CD4-positive, alpha-beta T cell treated with Interleukin-2 at 100 ng/mL for 4 hours (primary cell): ENCODE data around the gene ZBTB32.

Experiments
- DNase-seq: peaks from one replicate; pipeline ENCODE4 v3.0.0-alpha.2; 2020; ENCODE audit warnings: low spot score

The ZBTB32 gene

DNA sequence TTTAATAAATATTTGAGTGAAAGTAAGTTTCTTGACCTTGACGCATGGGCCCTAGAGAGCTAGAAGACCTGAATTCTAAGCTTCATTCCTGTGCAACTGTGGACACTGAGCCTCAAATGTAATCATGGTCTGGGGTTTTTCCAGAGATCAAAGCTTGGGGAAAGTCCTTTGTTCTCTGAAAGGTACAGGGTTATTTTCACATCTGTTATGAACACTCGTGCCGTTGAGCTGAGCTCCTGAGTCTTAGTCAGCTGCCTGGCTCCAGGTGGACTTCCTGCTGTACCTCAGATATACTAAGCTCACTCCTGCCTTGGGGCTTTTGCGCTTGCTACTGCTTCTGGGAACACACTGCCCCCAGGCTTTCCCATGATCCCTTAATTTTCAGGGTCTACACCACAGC is 7.5 kb upstream of the ZBTB32 start:
- no peak for DNase-seq

DNA sequence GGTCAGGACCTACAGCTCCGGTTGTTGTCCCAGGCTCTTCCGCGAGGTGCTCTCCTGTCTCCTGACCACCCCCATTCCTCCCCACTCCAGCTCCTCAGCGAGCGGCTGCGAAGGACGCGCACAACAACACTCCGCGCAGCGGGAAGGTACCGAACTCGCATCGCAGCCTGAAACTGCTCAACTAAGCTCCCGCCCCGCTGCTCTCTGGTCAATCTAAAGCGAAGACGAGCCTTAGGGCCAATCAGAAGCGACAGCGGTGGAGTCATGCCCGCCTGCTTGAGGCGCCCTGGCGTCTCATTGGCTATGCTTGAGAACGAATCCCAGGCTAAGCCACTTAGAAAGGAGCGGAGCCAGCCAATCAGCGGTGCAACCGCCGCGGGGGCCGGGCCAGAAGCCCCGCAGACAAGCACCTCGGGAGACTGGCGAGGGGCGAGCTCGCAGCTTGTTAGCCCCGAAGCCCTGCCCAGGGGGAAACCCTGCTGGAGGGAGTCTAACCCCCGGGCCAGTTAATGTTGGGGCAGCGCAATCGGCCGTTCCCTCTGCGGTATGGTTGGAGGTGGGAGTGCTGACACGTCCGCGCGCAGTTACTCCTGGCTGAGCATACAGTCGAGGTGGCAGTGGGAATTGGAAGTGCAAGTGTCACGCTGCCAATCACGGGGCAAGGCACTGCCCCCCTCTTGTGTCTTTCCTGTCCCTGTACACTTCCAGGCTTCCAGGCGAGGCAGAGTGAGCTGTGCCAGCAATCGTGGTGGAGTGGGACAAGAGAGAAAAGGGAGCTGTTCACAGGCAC is 1.9 kb upstream of the ZBTB32 start:
- DNase-seq: peak; percentile 96

DNA sequence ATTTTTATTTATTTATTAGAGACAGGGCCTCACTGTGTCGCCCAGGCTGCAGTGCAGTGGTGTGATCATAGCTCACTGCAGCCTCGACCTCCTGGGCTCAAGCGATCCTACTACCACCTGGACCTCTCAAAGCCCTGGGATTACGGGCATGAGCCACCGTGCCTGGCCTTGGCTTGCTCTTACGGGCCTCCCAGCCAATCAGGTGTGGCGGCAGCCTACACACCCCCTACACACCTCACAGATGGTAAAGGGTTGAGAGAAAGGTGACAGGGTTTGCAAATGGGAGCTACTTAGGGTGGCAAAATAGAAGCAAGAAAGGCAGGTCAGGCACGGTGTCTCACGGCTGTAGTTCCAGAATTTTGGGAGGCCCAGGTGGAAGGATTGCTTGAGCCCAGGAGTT is 1.0 kb upstream of the ZBTB32 start:
- no peak for DNase-seq

DNA sequence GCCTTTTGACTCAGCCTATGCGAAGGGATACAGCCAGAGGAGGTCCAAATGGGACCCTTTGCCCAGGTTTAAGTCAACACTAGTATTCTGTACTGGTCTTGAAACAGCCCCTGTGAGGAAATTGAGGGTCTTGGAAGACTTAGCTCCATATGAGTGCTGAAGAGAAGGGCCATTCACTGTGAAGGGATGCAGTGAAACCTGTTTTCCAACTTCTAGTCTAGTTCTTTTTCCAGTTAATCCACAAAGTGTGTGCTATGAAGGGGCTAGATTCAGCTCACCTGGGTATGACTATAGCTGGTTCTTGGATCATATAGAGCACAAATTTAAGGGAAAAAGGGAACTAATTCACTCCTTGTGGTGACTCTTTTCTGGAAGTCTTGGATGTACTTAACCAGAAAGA is 4.0 kb downstream of the ZBTB32 start:
- DNase-seq: no peak

DNA sequence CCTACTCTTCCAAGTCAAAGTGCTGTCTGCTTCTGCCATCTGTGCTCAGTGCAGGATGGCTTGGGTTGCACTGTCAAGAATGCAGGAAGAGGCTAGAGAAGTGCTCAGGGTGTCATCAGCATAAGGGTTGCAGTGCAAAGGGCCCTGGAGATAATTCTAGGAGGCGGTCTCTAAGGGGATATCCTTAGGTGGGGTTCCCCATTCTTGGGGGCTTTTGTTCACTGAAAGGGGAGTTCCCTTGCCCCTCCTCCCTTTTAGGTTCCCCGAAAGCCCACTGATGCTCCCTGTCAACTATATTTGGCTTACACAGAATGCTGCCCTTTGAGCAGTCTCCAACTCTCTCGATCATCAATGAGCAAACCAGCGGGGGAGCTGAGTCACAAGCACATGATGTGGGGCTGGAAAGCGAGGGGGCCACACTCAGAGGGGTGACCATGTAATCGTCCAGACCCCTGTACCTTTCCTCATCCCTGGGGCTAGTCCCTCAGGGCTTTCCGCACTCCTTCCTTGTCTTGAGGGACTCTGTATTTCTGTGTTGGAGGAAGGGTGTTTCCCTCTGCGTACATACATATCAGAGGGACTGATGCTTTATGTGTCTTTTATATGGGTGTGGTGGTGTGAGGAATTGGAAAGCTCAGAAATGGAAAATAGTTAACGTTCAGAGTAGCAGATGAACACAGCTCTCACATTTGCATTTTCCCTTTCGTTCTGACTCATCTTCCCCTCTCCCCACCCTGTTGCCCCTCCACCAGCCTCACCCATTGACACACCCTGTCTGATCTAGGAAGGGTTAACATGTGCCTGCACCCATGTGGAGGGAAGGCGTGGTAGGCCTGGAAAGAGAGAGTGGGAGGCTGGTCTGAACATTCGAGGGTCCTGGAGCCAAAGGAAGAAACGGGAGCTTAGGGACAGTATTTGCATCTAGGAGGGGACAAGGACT is 6.7 kb downstream of the ZBTB32 start:
- peak; percentile 71 for DNase-seq

DNA sequence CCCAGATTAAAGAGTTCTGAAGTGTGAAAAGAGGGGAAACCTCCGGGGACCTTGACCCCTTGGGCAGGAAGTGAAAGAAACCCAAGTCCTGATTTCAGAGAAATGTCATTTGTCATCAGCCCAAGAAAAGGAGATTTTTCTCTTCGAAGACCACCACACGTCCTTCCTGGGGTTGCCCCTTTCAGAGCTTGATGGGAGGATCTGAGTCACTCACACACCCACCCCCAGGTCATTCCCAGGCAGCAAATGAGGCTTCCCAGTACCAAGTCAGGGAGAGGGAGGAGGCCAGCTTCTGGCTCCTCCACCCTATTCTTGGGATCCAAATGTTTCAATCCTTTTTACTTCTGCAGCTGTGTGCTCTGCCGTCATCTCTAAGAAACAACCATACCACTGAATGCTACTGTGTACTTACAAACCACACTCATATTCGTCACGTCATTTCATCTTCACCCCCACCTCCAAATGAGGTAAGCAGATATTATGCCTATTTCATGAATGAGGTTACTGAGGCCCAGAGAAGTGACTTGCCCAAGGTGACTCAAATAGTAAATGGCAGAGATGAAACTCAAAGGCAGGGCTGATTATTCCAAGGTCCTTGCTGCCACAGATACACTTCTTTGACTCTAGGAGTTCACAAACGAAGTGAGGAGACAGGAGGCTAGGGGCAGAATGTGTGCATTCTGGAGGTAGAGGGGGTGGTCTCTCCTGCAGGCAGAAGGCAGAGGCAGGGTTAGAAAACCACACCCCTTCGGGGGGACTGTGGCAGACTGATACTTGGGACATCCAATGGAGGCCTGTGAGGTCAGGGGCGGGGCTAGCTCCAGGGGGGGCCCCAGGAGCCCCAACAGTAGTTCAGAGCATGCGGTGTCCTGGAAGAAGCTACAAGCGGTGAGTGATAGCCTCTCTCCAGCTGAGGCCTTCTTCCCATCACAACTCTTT is 8.5 kb downstream of the ZBTB32 start:
- DNase-seq: peak; percentile 74

DNA sequence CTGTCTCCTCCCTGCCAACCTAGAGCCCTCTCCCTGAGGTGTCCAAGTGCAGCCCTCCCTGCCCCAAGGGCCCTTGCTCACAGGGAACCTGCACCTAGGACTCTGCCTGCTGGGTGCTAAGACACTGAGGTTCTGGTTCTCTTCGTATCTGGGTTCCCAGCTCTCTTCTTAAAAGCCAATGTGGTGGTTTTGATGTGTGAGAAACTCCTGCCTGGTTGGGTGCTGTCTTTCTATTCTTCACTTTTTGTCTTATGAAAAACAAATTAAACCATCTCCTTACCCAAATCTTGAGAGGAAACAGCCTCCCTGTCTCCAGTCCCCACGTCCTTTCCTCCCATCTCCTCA is 9.1 kb downstream of the ZBTB32 start:
- no peak for DNase-seq

DNA sequence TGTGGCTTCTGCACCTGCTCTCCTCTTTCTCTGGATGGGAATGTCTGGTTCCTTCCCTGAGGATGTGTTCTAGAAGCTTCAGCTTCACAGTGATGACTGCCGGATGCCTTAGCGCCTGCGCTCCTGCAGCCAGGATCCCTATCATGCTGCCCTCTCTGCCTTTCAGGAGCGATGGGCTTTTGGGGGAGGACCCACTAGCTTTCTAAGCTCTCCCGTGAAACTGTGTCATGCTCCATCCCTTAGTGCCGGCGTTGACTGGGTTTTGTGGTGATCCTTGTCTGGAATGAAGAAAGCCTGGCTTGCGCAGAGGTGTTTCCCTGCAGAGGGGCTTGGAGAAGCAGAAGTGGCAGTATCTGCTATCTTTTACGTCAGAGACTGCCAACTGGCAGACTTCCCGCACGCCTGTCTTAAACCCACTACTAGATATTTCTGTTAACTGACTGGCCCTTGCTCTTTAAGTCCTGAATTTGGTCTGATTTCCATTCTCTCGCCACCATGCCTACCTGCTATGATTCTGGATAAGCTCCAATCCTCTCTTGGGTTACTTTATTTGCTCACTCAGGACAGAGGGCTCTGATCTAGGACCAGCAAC is 9.6 kb downstream of the ZBTB32 start:
- no peak for DNase-seq

DNA sequence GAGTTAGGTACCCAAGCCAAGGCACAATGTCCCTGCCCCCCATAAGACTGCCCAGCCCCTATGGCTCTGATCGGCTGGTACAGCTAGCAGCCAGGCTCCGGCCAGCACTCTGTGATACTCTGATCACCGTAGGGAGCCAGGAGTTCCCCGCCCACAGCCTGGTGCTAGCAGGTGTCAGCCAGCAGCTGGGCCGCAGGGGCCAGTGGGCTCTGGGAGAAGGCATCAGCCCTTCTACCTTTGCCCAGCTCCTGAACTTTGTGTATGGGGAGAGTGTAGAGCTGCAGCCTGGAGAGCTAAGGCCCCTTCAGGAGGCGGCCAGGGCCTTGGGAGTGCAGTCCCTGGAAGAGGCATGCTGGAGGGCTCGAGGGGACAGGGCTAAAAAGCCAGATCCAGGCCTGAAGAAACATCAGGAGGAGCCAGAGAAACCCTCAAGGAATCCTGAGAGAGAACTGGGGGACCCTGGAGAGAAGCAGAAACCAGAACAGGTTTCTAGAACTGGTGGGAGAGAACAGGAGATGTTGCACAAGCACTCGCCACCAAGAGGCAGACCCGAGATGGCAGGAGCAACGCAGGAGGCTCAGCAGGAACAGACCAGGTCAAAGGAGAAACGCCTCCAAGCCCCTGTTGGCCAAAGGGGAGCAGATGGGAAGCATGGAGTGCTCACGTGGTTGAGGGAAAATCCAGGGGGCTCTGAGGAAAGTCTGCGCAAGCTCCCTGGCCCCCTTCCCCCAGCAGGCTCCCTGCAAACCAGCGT is 10.4 kb downstream of the ZBTB32 start:
- no peak for DNase-seq

DNA sequence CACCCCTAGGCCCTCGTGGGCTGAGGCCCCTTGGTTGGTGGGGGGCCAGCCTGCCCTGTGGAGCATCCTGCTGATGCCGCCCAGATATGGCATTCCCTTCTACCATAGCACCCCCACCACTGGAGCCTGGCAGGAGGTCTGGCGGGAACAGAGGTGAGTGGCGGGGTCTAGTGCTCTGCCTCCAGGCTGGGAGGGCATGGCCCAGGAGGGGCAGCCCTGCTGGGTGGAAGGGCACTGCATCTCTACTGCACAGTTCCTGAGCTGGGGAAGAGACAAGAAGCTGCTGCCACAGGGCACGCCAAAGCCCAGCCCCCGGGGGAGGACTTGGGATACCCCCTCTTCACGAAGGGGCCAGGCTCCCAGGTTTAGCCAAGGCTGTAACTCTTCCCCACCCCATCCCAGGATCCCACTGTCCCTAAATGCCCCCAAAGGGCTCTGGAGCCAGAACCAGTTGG is 11.0 kb downstream of the ZBTB32 start:
- no peak for DNase-seq

DNA sequence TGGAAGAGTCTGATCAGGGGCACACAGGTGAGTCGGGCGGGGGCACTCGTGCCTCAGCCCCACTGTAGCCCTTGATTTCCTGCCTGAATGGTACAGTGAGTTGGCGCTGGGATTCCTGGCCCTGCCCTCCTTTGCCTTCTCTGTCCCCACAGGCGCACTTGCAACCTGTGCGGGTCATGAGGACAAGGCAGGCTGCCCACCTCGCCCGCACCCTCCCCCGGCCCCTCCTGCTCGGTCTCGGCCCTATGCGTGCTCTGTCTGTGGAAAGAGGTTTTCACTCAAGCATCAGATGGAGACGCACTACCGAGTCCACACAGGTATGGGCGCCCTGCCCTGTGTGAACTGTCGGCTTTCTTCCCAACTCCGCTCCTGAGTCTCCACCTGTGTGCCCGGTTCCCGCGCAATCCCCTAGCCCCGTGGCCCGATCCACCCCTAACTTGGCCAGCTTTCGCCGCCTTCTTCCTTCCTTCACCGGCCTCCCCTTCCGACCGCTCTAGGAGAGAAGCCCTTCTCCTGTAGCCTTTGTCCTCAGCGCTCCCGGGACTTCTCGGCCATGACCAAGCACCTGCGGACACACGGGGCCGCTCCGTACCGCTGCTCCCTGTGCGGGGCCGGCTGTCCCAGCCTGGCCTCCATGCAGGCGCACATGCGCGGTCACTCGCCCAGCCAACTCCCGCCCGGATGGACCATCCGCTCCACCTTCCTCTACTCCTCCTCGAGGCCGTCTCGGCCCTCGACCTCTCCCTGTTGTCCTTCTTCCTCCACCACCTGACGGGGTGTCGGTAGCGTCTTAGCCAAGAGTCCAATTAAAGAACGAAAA is 11.8 kb downstream of the ZBTB32 start:
- no peak for DNase-seq

DNA sequence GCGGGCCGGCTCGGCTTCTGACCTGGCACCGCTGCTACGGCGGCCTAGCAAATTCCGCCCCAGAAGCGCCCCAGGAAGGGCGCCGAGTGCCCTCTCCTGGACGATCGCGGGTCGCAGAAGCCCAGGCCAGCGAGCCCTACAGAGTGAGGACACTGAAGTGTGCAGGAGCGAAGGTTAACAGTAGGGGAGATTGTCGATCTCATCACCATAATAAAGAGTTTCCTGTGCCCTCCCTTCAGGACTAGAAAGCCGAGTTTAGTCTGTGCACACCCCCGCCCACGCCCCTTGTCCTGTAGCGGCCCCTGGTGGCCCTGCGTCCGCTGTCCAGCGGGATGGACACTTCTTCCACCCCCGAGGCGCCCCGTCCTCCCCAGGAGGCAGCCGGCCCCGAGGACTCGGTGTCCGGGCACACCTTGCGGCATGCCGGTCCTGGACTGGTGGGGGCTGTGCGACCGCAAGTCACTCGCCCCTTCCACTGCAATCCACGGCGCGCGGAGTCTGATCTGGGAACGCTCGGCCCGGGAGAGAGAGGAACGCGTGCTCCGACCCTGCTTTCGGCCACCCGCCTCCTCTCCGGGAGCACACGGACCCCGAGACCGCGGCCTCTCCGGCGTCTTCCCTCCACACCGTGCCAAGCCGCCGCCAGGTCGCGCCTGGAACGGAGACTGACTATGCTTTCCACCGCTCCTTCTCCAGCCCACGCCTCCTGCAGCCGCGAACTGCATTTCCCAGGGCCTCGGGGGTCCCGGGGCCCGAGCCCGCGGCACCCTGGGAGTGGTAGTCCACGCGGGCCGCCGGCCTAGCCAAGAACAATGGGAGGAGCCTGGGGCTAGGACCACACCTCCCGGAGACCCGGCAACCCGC is 12.7 kb downstream of the ZBTB32 start:
- peak; percentile 98 for DNase-seq

DNA sequence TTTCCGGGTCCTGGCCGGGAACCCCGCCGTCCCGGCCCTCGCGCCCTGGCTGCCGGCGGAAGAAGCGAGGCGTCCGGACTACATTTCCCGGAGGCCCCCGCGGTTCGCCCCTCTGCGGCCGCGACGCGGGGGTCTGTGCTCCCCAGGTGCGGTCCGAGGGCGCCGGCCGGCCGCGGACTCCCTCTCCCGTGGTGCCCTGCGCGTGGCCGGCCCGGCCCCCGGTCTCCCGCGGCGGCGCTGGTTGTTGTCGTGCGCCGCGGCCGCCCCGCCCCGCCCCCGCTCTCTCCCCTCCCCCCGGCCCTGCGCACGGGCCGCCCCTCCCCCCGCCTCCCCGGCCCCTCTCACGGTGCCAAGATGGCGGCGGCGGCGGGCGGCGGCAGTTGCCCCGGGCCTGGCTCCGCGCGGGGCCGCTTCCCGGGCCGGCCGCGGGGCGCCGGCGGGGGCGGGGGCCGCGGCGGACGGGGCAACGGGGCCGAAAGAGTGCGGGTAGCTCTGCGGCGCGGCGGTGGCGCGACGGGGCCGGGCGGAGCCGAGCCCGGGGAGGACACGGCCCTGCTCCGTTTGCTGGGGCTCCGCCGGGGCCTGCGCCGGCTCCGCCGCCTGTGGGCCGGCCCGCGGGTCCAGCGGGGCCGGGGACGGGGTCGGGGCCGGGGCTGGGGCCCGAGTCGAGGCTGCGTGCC is 13.4 kb downstream of the ZBTB32 start, which contains the start of gene KMT2B:
Gene KMT2B, plus strand, starts transcription at position 339 of the 680 bp plus-strand sequence. Its CDS starts 16 bp downstream, at position 355.
- no peak for DNase-seq

DNA sequence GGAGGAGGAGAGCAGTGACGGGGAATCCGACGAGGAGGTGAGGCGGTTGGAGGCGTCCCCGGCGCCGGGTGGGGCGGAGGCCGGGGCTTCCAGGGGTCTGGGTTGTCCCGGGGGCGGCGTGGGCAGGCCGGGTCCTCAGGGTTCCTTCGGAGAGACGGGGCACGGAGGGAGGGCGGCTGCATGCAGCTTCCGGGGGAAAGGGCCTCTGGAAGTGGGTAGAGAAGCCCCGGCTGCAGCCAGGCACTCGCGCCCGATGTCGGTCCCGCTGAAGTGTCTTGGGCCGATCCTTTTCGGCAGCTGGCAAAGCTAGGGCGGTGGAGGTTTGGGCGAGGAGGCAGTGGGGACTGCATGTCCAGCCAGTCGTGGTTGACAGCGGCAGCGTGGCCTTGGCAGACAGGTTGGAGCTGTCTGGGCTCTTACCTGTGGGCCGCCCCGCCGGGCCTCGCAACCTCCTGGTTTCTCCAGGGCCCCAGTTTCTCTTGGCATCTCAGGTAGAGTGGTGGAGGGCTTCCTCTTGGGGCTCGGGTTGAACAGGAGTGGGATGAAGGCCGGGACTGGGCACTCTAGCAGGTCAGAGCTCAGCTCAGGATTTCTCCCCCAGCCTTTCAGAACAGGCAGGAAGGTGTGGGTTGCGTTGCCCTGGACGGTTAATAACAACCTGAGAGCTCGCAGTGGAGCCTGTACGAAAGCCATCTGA is 14.1 kb downstream of the ZBTB32 start:
- DNase-seq: peak; percentile 19

DNA sequence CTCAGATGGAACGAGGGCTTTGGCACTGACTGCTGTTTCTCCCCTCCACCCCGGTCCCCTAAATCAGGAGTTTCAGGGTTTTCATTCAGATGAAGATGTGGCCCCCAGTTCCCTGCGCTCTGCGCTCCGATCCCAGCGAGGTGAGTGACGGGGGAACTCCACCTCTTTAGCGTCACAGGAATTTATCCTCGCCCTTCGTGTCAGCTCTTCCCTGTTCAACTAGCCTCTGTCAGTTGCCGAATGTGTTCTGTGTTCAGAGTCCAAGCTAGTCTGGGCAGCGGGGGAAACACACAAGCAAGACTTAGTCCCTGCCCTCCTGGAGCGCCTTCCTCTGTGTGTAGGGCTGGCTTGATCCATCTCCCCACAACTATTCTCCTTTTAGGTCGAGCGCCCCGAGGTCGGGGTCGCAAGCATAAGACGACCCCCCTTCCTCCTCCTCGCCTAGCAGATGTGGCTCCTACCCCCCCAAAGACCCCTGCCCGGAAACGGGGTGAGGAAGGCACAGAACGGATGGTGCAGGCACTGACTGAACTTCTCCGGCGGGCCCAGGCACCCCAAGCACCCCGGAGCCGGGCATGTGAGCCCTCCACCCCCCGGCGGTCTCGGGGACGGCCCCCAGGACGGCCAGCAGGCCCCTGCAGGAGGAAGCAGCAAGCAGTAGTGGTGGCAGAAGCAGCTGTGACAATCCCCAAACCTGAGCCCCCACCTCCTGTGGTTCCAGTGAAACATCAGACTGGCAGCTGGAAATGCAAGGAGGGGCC is 15.2 kb downstream of the ZBTB32 start:
- DNase-seq: no peak

DNA sequence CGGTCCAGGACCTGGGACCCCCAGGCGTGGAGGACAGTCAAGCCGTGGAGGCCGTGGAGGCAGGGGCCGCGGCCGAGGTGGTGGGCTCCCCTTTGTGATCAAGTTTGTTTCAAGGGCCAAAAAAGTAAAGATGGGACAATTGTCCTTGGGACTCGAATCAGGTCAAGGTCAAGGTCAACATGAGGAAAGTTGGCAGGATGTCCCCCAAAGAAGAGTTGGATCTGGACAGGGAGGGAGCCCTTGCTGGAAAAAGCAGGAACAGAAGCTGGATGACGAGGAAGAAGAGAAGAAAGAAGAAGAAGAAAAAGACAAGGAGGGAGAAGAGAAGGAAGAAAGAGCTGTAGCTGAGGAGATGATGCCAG is 15.8 kb downstream of the ZBTB32 start:
- DNase-seq: no peak

DNA sequence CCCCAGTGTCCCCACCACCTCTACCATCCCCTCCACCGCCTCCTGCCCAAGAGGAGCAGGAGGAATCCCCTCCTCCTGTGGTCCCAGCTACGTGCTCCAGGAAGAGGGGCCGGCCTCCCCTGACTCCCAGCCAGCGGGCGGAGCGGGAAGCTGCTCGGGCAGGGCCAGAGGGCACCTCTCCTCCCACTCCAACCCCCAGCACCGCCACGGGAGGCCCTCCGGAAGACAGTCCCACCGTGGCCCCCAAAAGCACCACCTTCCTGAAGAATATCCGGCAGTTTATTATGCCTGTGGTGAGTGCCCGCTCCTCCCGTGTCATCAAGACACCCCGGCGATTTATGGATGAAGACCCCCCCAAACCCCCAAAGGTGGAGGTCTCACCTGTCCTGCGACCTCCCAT is 16.3 kb downstream of the ZBTB32 start:
- no peak for DNase-seq
